SJSA1 (cell line): ENCODE measurements around the gene AGBL1. TPM values are rescaled to one million over a fixed set of nuclear protein-coding genes. Genes with fewer than 3 reads are reported as not detected.

Source experiments
- DNase-seq, 2 experiments: peaks; one replicate each; pipeline ENCODE4 v3.0.0-alpha.2; 2015 to 2020; ENCODE audit warnings: low spot score in 2 of 2, low read depth in 1 of 2
- H3K27ac ChIP-seq: fragments of 250-450 bp; sonication (Bioruptor Pico); 2 replicates; pipeline ENCODE4 v1.5.1; 2020; ENCODE audit warnings: mild to moderate bottlenecking, moderate library complexity
- H3K27me3 ChIP-seq: fragments of 250-450 bp; sonication (Bioruptor Pico); replicated peaks from 2 replicates; pipeline ENCODE4 v1.5.1; 2020; ENCODE audit warnings: mild to moderate bottlenecking, moderate library complexity
- H3K36me3 ChIP-seq: fragments of 250-450 bp; sonication (Bioruptor Pico); 2 replicates; pipeline ENCODE4 v1.5.1; 2020; ENCODE audit warnings: mild to moderate bottlenecking
- H3K4me1 ChIP-seq: fragments of 250-450 bp; sonication (Bioruptor Pico); replicated peaks from 2 replicates; pipeline ENCODE4 v1.6.1; 2021; ENCODE audit warnings: mild to moderate bottlenecking
- H3K4me3 ChIP-seq: fragments of 250-450 bp; sonication (Bioruptor Pico); 2 replicates; pipeline ENCODE4 v1.5.1; 2020; ENCODE audit warnings: mild to moderate bottlenecking
- H3K9me3 ChIP-seq: fragments of 250-450 bp; sonication (Bioruptor Pico); replicated peaks from 2 replicates; pipeline ENCODE4 v1.5.1; 2020; ENCODE audit warnings: mild to moderate bottlenecking
- total RNA-seq: library from RNA; depleted of rRNA; stranded (reverse); fragments of >200 nt; shearing (Covaris generic); gene quantifications from 2 replicates; pipeline ENCODE4 v1.2.3, GENCODE V29; 2014

AGBL1 gene
- total RNA-seq, 1 experiment from 2014 or later, result not detected

- H3K27me3 ChIP-seq, result no peaks in the 10 kb centered on the region
- H3K27ac ChIP-seq, result no peak overlapping the region
- H3K36me3 ChIP-seq, result no peaks in the 10 kb centered on the region
- no peaks in the 10 kb centered on the region for H3K4me1 ChIP-seq
- H3K9me3 ChIP-seq, result no peaks in the 10 kb centered on the region
- no peak overlapping the region for H3K4me3 ChIP-seq
- no peak for DNase-seq
Observed at GRCh38 chr15:86591994-86592735, 512.5 kb downstream of the AGBL1 start.

GRCh38 chr15:86595741-86596140, 516.1 kb downstream of the AGBL1 start:
- Histone ChIP-seq H3K4me1 (no peaks in the 10 kb centered on the region), H3K27me3 (no peaks in the 10 kb centered on the region), H3K4me3 (no peak overlapping the region), H3K9me3 (no peaks in the 10 kb centered on the region), H3K27ac (no peak overlapping the region), H3K36me3 (no peaks in the 10 kb centered on the region)
- no peak for DNase-seq

- no peak overlapping the region for H3K27ac ChIP-seq
- no peak overlapping the region for H3K4me3 ChIP-seq
- H3K4me1 ChIP-seq, result no peaks in the 10 kb centered on the region
- DNase-seq, result no peak
- H3K36me3 ChIP-seq, result no peaks in the 10 kb centered on the region
- H3K9me3 ChIP-seq, result no peaks in the 10 kb centered on the region
- no peaks in the 10 kb centered on the region for H3K27me3 ChIP-seq
Observed at GRCh38 chr15:86603466-86603865, 523.8 kb downstream of the AGBL1 start.

- H3K27me3 ChIP-seq, result no peaks in the 10 kb centered on the region
- H3K4me3 ChIP-seq, result no peak overlapping the region
- peaks cover 9% of the 10 kb centered on the region; the same call in 1 of the 2 replicates for H3K4me1 ChIP-seq
- H3K36me3 ChIP-seq, result no peaks in the 10 kb centered on the region
- no peak overlapping the region for H3K27ac ChIP-seq
- no peaks in the 10 kb centered on the region for H3K9me3 ChIP-seq
- no peak for DNase-seq
Observed at GRCh38 chr15:86608461-86609205, 529.0 kb downstream of the AGBL1 start.

DNA sequence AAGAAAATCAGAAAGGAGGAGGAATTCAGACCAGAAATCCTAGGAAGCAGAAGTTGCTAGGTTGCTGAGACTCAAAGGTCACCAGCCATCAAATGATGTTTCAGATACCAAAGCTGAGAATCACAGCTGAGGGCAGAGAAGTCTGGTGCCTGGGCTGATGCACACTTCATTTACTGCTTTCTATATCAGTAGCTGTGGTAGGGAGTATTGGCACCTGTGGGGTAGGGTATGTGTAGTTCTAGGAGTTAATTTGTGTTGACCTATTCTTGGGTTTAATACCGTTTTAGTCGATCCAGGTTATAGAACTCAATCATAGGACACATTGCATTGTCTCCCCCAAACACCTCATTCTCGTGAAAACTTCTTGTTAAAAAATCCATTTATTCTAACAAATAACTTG, 529.6 kb downstream of the AGBL1 start:
- Histone ChIP-seq H3K4me1 (peaks cover 9% of the 10 kb centered on the region; the same call in 1 of the 2 replicates), H3K9me3 (no peaks in the 10 kb centered on the region), H3K4me3 (no peak overlapping the region), H3K27me3 (no peaks in the 10 kb centered on the region), H3K36me3 (no peaks in the 10 kb centered on the region), H3K27ac (no peak overlapping the region)
- DNase-seq, result no peak

DNA sequence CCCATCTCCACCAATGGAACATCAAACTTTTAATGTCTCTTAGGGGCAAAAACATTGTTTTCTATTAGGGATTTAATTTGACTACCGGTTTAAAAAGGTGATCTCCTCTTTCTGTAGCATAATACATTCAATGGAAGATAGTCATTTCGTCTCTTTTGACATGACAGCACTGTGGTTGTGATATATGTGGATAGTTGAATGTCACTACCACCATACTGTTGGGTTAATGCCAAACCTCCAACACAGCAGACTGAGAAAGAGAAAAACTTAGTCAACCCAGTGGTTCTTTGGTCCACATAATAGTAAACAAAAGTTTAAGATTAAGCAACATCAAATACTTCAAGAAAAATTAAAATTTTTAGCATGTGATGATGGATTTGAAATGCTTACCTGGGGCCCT, 530.4 kb downstream of the AGBL1 start:
- H3K4me3 ChIP-seq, result no peak overlapping the region
- H3K9me3 ChIP-seq, result no peaks in the 10 kb centered on the region
- peaks cover 9% of the 10 kb centered on the region; the same call in 1 of the 2 replicates for H3K4me1 ChIP-seq
- H3K36me3 ChIP-seq, result no peaks in the 10 kb centered on the region
- H3K27me3 ChIP-seq, result no peaks in the 10 kb centered on the region
- no peak overlapping the region for H3K27ac ChIP-seq
- no peak for DNase-seq

DNA sequence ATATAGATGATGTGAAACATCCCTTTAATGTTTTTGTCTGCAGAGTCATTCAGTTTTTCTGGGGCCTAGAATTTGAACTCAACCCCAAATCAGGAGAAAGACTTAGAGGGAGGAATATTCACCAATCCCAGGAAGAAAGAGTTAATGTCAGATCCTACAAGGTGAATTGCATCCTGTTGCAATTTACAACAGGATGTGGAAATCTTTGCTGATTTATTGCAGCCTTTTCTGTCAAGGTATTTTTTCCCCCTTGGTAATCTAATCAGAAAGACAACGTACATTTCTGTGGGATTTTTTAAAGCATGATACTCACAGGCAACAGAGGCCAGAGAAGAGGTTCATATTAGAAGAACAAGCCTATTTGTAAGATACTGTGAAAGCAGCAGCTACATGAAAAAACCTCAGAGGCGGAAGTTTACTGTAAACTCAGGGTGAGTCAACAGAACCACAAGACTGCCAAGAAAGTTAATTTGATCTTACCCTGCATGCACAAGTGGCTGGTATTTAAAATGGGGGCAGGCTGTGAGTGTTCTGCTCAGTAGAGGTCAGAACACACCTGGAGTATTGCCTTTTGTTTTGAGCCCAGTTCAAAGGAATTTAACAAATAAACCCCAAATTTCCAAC, 531.9 kb downstream of the AGBL1 start:
- Histone ChIP-seq H3K36me3 (no peaks in the 10 kb centered on the region), H3K4me3 (no peak overlapping the region), H3K27me3 (no peaks in the 10 kb centered on the region), H3K27ac (no peak overlapping the region), H3K9me3 (no peaks in the 10 kb centered on the region), H3K4me1 (peaks cover 9% of the 10 kb centered on the region; the same call in 1 of the 2 replicates)
- DNase-seq, result peak in 1 of 2 experiments; percentile 18

- Histone ChIP-seq H3K27ac (no peak overlapping the region), H3K4me3 (no peak overlapping the region), H3K27me3 (no peaks in the 10 kb centered on the region), H3K36me3 (no peaks in the 10 kb centered on the region), H3K4me1 (peaks cover 9% of the 10 kb centered on the region; the same call in 1 of the 2 replicates), H3K9me3 (no peaks in the 10 kb centered on the region)
- no peak for DNase-seq
Observed at GRCh38 chr15:86615411-86615810, 535.7 kb downstream of the AGBL1 start.

DNA sequence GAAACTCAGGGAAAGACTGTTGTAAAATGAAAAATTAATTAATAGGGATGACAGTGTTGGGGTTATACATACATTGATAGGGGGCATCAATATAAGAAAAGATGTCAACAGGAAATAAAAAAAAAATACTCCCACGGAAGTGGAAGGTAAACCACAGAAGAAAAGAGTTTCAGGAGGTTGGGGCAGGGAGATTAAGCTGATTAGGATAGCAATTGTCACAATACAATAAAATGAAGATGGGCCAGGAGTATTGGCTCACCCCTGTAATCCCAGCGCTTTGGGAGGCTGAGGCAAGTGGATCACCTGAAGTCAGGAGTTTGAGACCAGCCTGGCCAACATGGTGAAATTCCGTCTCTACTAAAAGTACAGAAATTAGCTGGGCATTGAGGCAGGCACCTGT, 536.1 kb downstream of the AGBL1 start:
- H3K4me1 ChIP-seq, result peaks cover 9% of the 10 kb centered on the region; the same call in 1 of the 2 replicates
- DNase-seq, result no peak
- H3K36me3 ChIP-seq, result no peaks in the 10 kb centered on the region
- no peak overlapping the region for H3K4me3 ChIP-seq
- no peaks in the 10 kb centered on the region for H3K27me3 ChIP-seq
- H3K9me3 ChIP-seq, result no peaks in the 10 kb centered on the region
- H3K27ac ChIP-seq, result no peak overlapping the region

GRCh38 chr15:86616771-86617170, 537.1 kb downstream of the AGBL1 start:
- peaks cover 3% of the 10 kb centered on the region; the same call in 1 of the 2 replicates for H3K4me1 ChIP-seq
- H3K36me3 ChIP-seq, result no peaks in the 10 kb centered on the region
- H3K27me3 ChIP-seq, result no peaks in the 10 kb centered on the region
- H3K27ac ChIP-seq, result no peak overlapping the region
- no peak for DNase-seq
- H3K4me3 ChIP-seq, result no peak overlapping the region
- H3K9me3 ChIP-seq, result no peaks in the 10 kb centered on the region

DNA sequence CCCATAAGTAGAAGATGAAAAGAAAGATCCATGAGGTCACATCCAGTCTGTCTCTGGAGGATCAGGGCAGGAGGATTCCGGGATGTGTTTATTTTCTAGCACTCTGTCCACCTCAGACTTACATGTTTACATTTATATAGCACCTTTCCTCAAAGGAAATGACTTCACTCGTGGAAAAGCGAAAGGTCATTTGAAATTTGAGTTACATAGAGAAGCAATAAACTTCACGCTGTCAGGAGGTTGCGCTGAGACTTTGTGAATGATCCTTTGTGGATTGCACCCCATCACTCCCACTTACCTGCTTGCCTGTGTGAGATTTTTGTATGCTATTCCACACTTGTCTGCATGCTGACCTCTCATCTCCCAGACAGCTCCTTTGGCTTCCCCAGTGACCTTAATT, 540.5 kb downstream of the AGBL1 start:
- no peak overlapping the region for H3K4me3 ChIP-seq
- H3K4me1 ChIP-seq, result peaks cover 3% of the 10 kb centered on the region; the same call in 1 of the 2 replicates
- no peaks in the 10 kb centered on the region for H3K27me3 ChIP-seq
- no peaks in the 10 kb centered on the region for H3K9me3 ChIP-seq
- DNase-seq, result no peak
- no peaks in the 10 kb centered on the region for H3K36me3 ChIP-seq
- no peak overlapping the region for H3K27ac ChIP-seq

DNA sequence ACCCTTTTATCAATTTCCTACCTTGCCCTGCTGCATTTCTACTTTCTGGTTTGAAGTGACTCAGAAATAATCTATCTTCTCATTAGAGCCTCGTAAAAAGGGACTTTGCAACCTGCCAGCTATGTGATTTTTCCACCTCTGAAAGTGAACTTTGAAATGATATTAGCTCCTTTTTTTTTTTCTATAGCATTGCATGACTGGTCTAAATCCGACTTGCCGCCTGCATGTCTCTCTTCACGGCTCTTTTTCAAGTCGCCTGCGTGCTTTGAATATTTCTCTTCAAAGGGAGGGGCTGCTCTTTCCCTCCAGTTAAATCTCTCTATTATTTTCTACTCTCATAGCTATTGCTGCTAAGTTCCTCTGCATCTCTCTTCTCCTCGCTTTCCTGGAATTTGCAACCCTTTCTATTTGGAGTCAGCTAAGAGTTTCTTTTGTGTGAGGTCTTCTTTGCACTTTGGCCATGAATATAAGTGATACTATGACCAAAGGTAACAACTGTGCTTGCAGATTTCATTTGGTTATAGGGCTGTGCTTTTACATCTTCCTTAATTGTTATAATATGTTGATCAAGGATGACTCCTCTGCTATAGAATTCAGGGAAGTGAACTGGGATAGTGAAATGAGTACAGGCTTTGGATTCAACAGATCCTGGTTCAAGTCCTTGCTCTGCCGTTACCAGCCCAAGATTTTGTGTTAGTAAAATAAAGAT, 541.1 kb downstream of the AGBL1 start:
- DNase-seq, result no peak
- Histone ChIP-seq H3K27ac (no peak overlapping the region), H3K27me3 (no peaks in the 10 kb centered on the region), H3K4me1 (peaks cover 3% of the 10 kb centered on the region; the same call in 1 of the 2 replicates), H3K36me3 (no peaks in the 10 kb centered on the region), H3K4me3 (no peak overlapping the region), H3K9me3 (no peaks in the 10 kb centered on the region)

DNA sequence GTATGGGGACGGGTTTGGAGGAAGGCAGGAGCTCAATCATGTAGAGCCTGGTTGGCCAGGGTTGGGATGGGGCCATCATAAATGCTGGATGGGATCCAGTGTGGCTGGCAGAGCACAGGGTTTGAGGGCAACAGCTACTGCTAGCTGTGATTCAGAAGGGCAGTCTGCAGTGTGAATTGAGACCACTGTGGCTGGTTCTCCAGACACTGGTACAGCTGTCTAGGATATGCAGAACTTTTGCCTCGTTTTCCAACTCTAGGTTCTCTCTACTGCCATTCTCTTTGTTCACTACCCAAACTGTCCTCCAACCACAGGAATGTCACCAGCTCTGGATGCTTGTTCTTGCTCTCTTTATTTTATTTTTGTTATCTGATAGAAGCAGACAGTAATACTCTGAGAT, 543.6 kb downstream of the AGBL1 start:
- H3K4me1 ChIP-seq, result peaks cover 3% of the 10 kb centered on the region; the same call in 1 of the 2 replicates
- H3K27ac ChIP-seq, result no peak overlapping the region
- H3K9me3 ChIP-seq, result no peaks in the 10 kb centered on the region
- no peak overlapping the region for H3K4me3 ChIP-seq
- DNase-seq, result no peak
- no peaks in the 10 kb centered on the region for H3K36me3 ChIP-seq
- no peaks in the 10 kb centered on the region for H3K27me3 ChIP-seq
